Endothelial cell of umbilical vein (primary cell): Measurements from ENCODE around the gene KLK13. TPM values are rescaled to one million over a fixed set of nuclear protein-coding genes. Genes with fewer than 3 reads are reported as not detected.

Experiments
- BruUV-seq: library from RNA; stranded (reverse); fragments of 400-500 nt; replicated peaks from 2 replicates; lab custom pipeline; 2021; lab: Mats Ljungman, UMichigan
- CTCF ChIA-PET: fragments of 300-600, 350-600 bp; sonication (Branson Sonifier 250); formaldehyde crosslinking; loops from one replicate; lab custom pipeline; 2021; ENCODE audit warnings: antibody characterized with exemption, inconsistent platforms; lab: Charles Lee
- POLR2A ChIA-PET: fragments of 300-600, 350-600 bp; sonication (Branson Sonifier 250); formaldehyde crosslinking; loops from one replicate; lab custom pipeline; 2021; ENCODE audit warnings: antibody characterized with exemption, inconsistent platforms; lab: Charles Lee
- DNase-seq: peaks from one replicate; pipeline ENCODE4 v3.0.0-alpha.2; 2011; ENCODE audit warnings: low read depth, low spot score
- FAIRE-seq: peaks from 2 replicates; lab custom pipeline; 2011; peaks lifted over from hg19 to GRCh38; lab: Jason Lieb, UNC
- H2AFZ ChIP-seq: 2 replicates; pipeline ENCODE4 v1.6.0; 2012; ENCODE audit warnings: low read depth, low read length, control low read depth, inconsistent platforms
- H3K27ac ChIP-seq: 2 replicates; pipeline ENCODE4 v1.5.1; 2011; ENCODE audit warnings: low read depth, mild to moderate bottlenecking, control low read depth, low read length, moderate library complexity; ENCODE audit not compliant: insufficient read depth
- H3K27me3 ChIP-seq, 2 experiments: 2 replicates each; pipeline versions ENCODE4 v1.6.0 to v1.6.1; 2011; ENCODE audit warnings: low read length in 2 of 2, mixed read lengths in 1 of 2; ENCODE audit not compliant: control insufficient read depth in 2 of 2, insufficient read depth in 2 of 2
- H3K36me3 ChIP-seq, 2 experiments: 2 replicates in 1 of 2; 3 replicates in 1 of 2; pipeline ENCODE4 v1.5.1; 2011; ENCODE audit warnings: low read length in 2 of 2, mild to moderate bottlenecking in 1 of 2, moderate library complexity in 1 of 2; ENCODE audit not compliant: control insufficient read depth in 2 of 2, insufficient read depth in 2 of 2; ENCODE audit errors: extremely low read depth in 1 of 2
- H3K4me1 ChIP-seq: 3 replicates; pipeline ENCODE4 v1.5.1; 2011; ENCODE audit warnings: mild to moderate bottlenecking, low read length; ENCODE audit not compliant: control insufficient read depth, insufficient read depth; ENCODE audit errors: extremely low read depth
- H3K4me2 ChIP-seq: 2 replicates; pipeline ENCODE4 v1.6.1; 2011; ENCODE audit warnings: low read length, control low read depth, mixed read lengths; ENCODE audit not compliant: insufficient read depth
- H3K4me3 ChIP-seq, 3 experiments: fragments of 200-600 bp in 1 of 3; sonication (generic), shearing (Covaris generic) in 1 of 3; replicated peaks in 1 of 3; 2 replicates each; pipeline ENCODE4 v1.5.1; 2011 to 2016; ENCODE audit warnings: control low read depth in 3 of 3, low read length in 3 of 3, mild to moderate bottlenecking in 2 of 3, inconsistent platforms in 1 of 3, low read depth in 1 of 3, moderate library complexity in 1 of 3; ENCODE audit not compliant: insufficient read depth in 1 of 3
- H3K79me2 ChIP-seq: 2 replicates; pipeline ENCODE4 v1.6.0; 2012; ENCODE audit warnings: low read length, inconsistent platforms; ENCODE audit not compliant: control insufficient read depth, insufficient read depth
- H3K9ac ChIP-seq: replicated peaks from 2 replicates; pipeline ENCODE3; 2011; ENCODE audit warnings: low read length, control low read depth; ENCODE audit not compliant: insufficient read depth; ENCODE audit errors: extremely low read depth
- H3K9me1 ChIP-seq: replicated peaks from 3 replicates; pipeline ENCODE4 v1.6.0; 2011; ENCODE audit warnings: mild to moderate bottlenecking, low read length; ENCODE audit not compliant: control insufficient read depth, insufficient read depth; ENCODE audit errors: extremely low read depth
- H3K9me3 ChIP-seq: replicated peaks from 2 replicates; pipeline ENCODE4 v1.5.1; 2012; ENCODE audit warnings: low read length, inconsistent platforms; ENCODE audit not compliant: control insufficient read depth, insufficient read depth
- H4K20me1 ChIP-seq: replicated peaks from 2 replicates; pipeline ENCODE3; 2011; ENCODE audit warnings: mild to moderate bottlenecking, low read length; ENCODE audit not compliant: control insufficient read depth, insufficient read depth; ENCODE audit errors: extremely low read depth
- EZH2 ChIP-seq: IDR thresholded peaks from 2 replicates; pipeline ENCODE4 v1.6.1; 2012; ENCODE audit warnings: borderline replicate concordance, low read depth, mild to moderate bottlenecking, moderate library complexity, low read length, inconsistent platforms; ENCODE audit not compliant: severe bottlenecking
- FOS ChIP-seq: IDR thresholded peaks from 2 replicates; pipeline ENCODE4 v1.6.1; 2011; ENCODE audit warnings: mild to moderate bottlenecking, low read length, moderate library complexity, borderline replicate concordance; ENCODE audit not compliant: insufficient read depth
- GATA2 ChIP-seq: IDR thresholded peaks from 2 replicates; pipeline ENCODE4 v1.7.0; 2011; ENCODE audit warnings: low read depth, mild to moderate bottlenecking, moderate library complexity, mixed read lengths, low read length; ENCODE audit not compliant: insufficient read length, insufficient read depth
- JUN ChIP-seq: IDR thresholded peaks from 2 replicates; pipeline ENCODE4 v1.6.1; 2011; ENCODE audit warnings: borderline replicate concordance, low read depth; ENCODE audit not compliant: insufficient read length, insufficient read depth
- MYC ChIP-seq: IDR thresholded peaks from one replicate; pipeline ENCODE4 v1.6.1; 2011; ENCODE audit warnings: mild to moderate bottlenecking, low read depth, low read length
- POLR2A ChIP-seq: IDR thresholded peaks from 2 replicates; pipeline ENCODE4 v1.6.1; 2012; ENCODE audit warnings: low read depth, mild to moderate bottlenecking, control low read depth, low read length
- POLR2AphosphoS5 ChIP-seq: IDR thresholded peaks from 2 replicates; pipeline ENCODE4 v1.6.1; 2012; ENCODE audit warnings: low read depth, mild to moderate bottlenecking, control low read depth, low read length, moderate library complexity; ENCODE audit not compliant: insufficient read depth
- dilution Hi-C: fragments of 300-500 bp; cut with MboI; formaldehyde crosslinking; loops from one replicate; pipeline ENCODE4 v1.15.0; 2019; ENCODE audit warnings: low sequenced_read_pairs; ENCODE audit not compliant: extremely low pct_ligation_motif_present
- intact Hi-C: fragments of 100-400 bp; cut with micrococcal nuclease; formaldehyde crosslinking; loops from one replicate; pipeline ENCODE4 v1.10.0; 2022
- polyA plus RNA-seq, 4 experiments: library from polyadenylated mRNA; depleted of rRNA in 3 of 4; stranded (reverse) in 3 of 4; unstranded in 1 of 4; fragments of >200 nt; gene quantifications; 2 replicates each; pipeline versions ENCODE4 v1.2.1 to v1.2.3, GENCODE V29; 2011 to 2012; ENCODE audit warnings: missing spikeins in 1 of 4
- total RNA-seq: library from RNA; stranded (reverse); gene quantifications from 2 replicates; pipeline ENCODE4 v1.2.3, GENCODE V29; 2021
- TF ChIP-seq, protein P1 (sequence below), 2 donors: IDR thresholded peaks; 1 replicate in 1 of 2; 2 replicates in 1 of 2; pipeline ENCODE4 v1.5.1; 2011; ENCODE audit warnings: low read length in 2 of 2, mild to moderate bottlenecking in 2 of 2, moderate library complexity in 2 of 2, control low read depth in 1 of 2, inconsistent platforms in 1 of 2, low read depth in 1 of 2; ENCODE audit not compliant: insufficient read depth in 1 of 2; ENCODE audit errors: extremely low read depth in 1 of 2
- TF ChIP-seq, protein P2 (sequence below): IDR thresholded peaks from 2 replicates; pipeline ENCODE4 v1.6.1; 2011; ENCODE audit not compliant: insufficient read depth, insufficient read length

The KLK13 gene
- total and polyA plus RNA-seq, 2 donors (not counting 3 experiments of a cell fraction or from before 2014, with no cell fraction given) = not detected

DNA sequence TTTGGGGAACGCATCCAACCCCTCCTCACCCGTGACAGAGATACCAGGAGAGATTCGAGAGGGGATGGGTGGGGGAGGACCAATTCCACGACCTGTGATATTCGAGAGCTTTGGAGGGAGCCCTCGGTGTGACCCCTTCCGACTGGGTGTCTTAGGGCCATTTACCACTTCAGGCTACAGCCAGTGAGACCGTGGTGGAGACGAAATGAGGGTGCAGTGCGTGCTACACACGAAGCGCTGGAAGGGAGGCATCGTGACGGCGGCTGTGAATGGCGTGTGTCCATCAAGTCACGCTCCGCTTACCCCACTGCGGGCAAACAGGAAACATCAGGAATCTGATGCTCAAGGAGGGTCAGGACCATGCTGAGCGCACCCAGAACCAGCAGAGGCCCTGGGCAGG is 32.9 kb upstream of the KLK13 start:
- ChIA-PET POLR2A (no interaction called here), CTCF (no interaction called here)
- no peaks in the 10 kb centered on the region for H3K27me3 ChIP-seq
- no peaks in the 10 kb centered on the region for H3K9me3 ChIP-seq
- H3K4me2 ChIP-seq = no peak overlapping the region
- H3K36me3 ChIP-seq = peaks cover 2 to 5% of the 10 kb centered on the region in 2 experiments
- no peaks in the 10 kb centered on the region for H3K9me1 ChIP-seq
- H4K20me1 ChIP-seq = no peaks in the 10 kb centered on the region
- peaks cover 22% of the 10 kb centered on the region for H3K79me2 ChIP-seq
- no peak overlapping the region for H2AFZ ChIP-seq
- TF ChIP-seq, protein P1, sequence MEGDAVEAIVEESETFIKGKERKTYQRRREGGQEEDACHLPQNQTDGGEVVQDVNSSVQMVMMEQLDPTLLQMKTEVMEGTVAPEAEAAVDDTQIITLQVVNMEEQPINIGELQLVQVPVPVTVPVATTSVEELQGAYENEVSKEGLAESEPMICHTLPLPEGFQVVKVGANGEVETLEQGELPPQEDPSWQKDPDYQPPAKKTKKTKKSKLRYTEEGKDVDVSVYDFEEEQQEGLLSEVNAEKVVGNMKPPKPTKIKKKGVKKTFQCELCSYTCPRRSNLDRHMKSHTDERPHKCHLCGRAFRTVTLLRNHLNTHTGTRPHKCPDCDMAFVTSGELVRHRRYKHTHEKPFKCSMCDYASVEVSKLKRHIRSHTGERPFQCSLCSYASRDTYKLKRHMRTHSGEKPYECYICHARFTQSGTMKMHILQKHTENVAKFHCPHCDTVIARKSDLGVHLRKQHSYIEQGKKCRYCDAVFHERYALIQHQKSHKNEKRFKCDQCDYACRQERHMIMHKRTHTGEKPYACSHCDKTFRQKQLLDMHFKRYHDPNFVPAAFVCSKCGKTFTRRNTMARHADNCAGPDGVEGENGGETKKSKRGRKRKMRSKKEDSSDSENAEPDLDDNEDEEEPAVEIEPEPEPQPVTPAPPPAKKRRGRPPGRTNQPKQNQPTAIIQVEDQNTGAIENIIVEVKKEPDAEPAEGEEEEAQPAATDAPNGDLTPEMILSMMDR (IDR thresholded peaks at IDR 0.05; ENCODE audit: extremely low read depth in 1 of 2, insufficient read depth in 1 of 2, low read depth in 1 of 2, low read length in 2 of 2) = no peak
- TF ChIP-seq JUN (no peak), POLR2AphosphoS5 (no peak), EZH2 (no peak), FOS (no peak), MYC (no peak), GATA2 (no peak), POLR2A (no peak)
- TF ChIP-seq, protein P2, sequence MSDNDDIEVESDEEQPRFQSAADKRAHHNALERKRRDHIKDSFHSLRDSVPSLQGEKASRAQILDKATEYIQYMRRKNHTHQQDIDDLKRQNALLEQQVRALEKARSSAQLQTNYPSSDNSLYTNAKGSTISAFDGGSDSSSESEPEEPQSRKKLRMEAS = no peak
- dilution Hi-C loops (no loop called here), intact Hi-C loops (loop anchor here (1.0 to 5.0 kb wide), 2 partner anchors 11 to 625 kb away; partner anchors contain the start of gene CTU1)
- H3K9ac ChIP-seq = no peak overlapping the region
- FAIRE-seq (no peak), DNase-seq (no peak)
- H3K4me1 ChIP-seq = peaks cover 16% of the 10 kb centered on the region
- no peak overlapping the region for H3K4me3 ChIP-seq
- BruUV-seq = no TSS peak
- H3K27ac ChIP-seq = no peak overlapping the region
